Psoas muscle (tissue), 8 donors: ENCODE results near the gene ZNF14. TPM values are rescaled to one million over a fixed set of nuclear protein-coding genes. Genes with fewer than 3 reads are reported as not detected.
"Not testable (repeated sequence)": the region's sequence is repeated elsewhere in the genome, so short reads cannot be mapped to it uniquely, and the experiment has no call there.

ENCODE experiments used
- ATAC-seq, 4 donors: fragments of 200-7000 bp; cut with Tn5 transposase; one replicate each; pipeline ENCODE4 v1.9.1; 2020; ENCODE audit warnings: moderate library complexity in 3 of 4, mild to moderate bottlenecking in 2 of 4
- DNase-seq, 2 donors: peaks; one replicate each; pipeline ENCODE4 v3.0.0-alpha.2; 2020
- H3K27ac ChIP-seq: fragments of 200-600 bp; one replicate; pipeline ENCODE4 v1.8.0; 2022
- H3K27me3 ChIP-seq, 3 donors: fragments of 200-600 bp in 1 of 3; one replicate each; pipeline versions ENCODE4 v1.6.1 to v1.8.0; 2013 to 2022; ENCODE audit warnings: low read length in 2 of 3, mild to moderate bottlenecking in 2 of 3, moderate library complexity in 1 of 3; ENCODE audit not compliant: insufficient read depth in 3 of 3
- H3K36me3 ChIP-seq, 2 donors: fragments of 200-600 bp in 1 of 2; one replicate each; pipeline versions ENCODE4 v1.6.1 to v1.8.0; 2013 to 2022; ENCODE audit warnings: low read depth in 1 of 2, mild to moderate bottlenecking in 1 of 2, moderate library complexity in 1 of 2; ENCODE audit not compliant: insufficient read depth in 1 of 2
- H3K4me1 ChIP-seq: fragments of 200-600 bp; one replicate; pipeline ENCODE4 v1.8.0; 2022
- H3K4me3 ChIP-seq: fragments of 200-600 bp; one replicate; pipeline ENCODE4 v1.8.0; 2022; ENCODE audit warnings: mild to moderate bottlenecking
- H3K9me3 ChIP-seq: fragments of 200-600 bp; one replicate; pipeline ENCODE4 v1.8.0; 2022
- WGBS, 3 donors: extraction: QIAGEN DNeasy Blood & Tissue Kit; methylation state at CpG; one replicate each; pipeline versions ENCODE4 v1.1.6 to v1.1.7; 2013; 5-methylcytosine and 5-hydroxymethylcytosine counted together
- intact Hi-C, 2 donors: fragments of 100-400 bp; cut with DNase I; formaldehyde crosslinking; loops; one replicate each; pipeline versions ENCODE4 v1.11.0 to v1.14.2; 2022
- polyA plus RNA-seq, 3 donors: library from polyadenylated mRNA; stranded (reverse); fragments of 200-250 nt; gene quantifications; one replicate each; pipeline ENCODE4 v1.2.3, GENCODE V29; 2013
- total RNA-seq, 4 donors: library from RNA; stranded (reverse); fragmentation: NEBNext Ultra II Directional in 2 of 4; extraction: Animal tissue kit (Norgen Biotek cat#: 25700) in 2 of 4; gene quantifications; one replicate each; pipeline versions ENCODE4 v1.2.1 to v1.2.4, GENCODE V29; 2021 to 2023
- TF ChIP-seq, protein P1 (sequence below): fragments of 200-600 bp; IDR thresholded peaks from one replicate; pipeline ENCODE4 v1.8.0; 2022; ENCODE audit warnings: antibody characterized with exemption
- donor health status: healthy with polysubstance abuse.
- donor health status: DM: no; HTN: no; CAD: no; lungs with moderate emphysema.
- donor health status: Bipolar disorder and iron deficiency.
- donor health status: healthy.
- donor health status: DM: yes; HTN: yes; CAD: no.
- donor health status: DM: no; HTN: no; CAD: no.
- donor health status: DM: no; HTN: no; CAD: no.
- donor health status: DM: yes; HTN: yes; CAD: no.

The ZNF14 gene
- total and polyA plus RNA-seq, 7 donors: 1.0 to 3.4 (median 1.9) TPM

DNA sequence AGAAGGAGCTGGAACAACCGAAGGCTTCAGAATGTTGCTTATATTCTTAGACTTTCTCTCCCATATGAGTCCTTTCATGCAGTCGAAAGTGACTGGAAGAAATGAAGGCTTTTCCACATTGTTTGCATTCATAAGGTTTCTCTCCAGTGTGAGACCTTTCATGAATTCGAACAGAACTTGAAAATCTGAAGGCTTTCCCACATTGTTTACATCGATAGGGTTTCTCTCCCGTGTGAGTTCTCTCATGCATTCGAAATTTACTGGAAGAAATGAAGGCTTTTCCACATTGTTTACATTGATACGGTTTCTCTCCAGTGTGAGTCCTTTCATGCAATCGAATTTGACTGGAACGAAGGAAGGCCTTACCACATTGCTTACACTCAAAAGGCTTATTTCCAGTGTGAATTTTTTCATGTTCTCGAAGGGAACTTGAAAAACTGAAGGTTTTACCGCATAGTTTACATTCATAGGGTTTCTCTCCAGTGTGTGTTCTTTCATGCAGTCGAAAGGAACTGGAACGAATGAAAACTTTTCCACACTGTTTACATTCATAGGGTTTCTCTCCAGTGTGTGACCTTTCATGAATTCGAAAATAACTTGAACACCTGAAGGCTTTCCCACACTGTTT lies 21.5 kb downstream of the ZNF14 start:
- no peak for ATAC-seq
- intact Hi-C loops: no loop called here
- peaks cover 96% of the 10 kb centered on the region for H3K9me3 ChIP-seq
- TF ChIP-seq, protein P1, sequence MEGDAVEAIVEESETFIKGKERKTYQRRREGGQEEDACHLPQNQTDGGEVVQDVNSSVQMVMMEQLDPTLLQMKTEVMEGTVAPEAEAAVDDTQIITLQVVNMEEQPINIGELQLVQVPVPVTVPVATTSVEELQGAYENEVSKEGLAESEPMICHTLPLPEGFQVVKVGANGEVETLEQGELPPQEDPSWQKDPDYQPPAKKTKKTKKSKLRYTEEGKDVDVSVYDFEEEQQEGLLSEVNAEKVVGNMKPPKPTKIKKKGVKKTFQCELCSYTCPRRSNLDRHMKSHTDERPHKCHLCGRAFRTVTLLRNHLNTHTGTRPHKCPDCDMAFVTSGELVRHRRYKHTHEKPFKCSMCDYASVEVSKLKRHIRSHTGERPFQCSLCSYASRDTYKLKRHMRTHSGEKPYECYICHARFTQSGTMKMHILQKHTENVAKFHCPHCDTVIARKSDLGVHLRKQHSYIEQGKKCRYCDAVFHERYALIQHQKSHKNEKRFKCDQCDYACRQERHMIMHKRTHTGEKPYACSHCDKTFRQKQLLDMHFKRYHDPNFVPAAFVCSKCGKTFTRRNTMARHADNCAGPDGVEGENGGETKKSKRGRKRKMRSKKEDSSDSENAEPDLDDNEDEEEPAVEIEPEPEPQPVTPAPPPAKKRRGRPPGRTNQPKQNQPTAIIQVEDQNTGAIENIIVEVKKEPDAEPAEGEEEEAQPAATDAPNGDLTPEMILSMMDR: no peak
- H3K27me3 ChIP-seq: no peaks in the 10 kb centered on the region
- H3K36me3 ChIP-seq: peaks cover 31 to 35% of the 10 kb centered on the region in 2 donors
- DNase-seq: no peak
- no peak overlapping the region for H3K4me3 ChIP-seq
- no peaks in the 10 kb centered on the region for H3K4me1 ChIP-seq
- WGBS, 3 donors: 98% methylated on average over 14 of the region's 14 CpGs
- H3K27ac ChIP-seq: no peak overlapping the region

DNA sequence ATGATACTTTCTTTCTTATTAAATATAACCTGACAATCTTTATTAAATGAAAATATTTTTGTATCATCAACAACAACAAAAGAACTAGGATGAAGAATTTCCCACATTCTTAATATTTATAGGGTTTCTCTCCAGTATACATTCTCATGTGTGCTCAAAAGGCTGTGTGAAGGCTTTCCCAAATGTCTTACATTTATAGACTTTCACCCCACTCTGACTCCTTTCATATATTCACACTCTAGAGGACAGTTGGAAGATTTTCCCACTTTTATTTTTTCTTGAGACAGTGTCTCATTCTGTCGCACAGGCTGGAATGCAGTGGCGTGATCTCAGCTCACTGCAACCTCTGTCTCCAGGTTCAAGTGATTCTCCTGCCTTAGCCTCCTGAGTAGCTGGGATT lies 22.4 kb downstream of the ZNF14 start:
- Histone ChIP-seq H3K36me3 (peaks cover 31 to 35% of the 10 kb centered on the region in 2 donors), H3K4me3 (no peak overlapping the region), H3K27me3 (no peaks in the 10 kb centered on the region), H3K4me1 (no peaks in the 10 kb centered on the region), H3K27ac (no peak overlapping the region), H3K9me3 (peaks cover 91% of the 10 kb centered on the region)
- TF ChIP-seq, protein P1: no peak
- DNase-seq (no peak), ATAC-seq (no peak)
- intact Hi-C loops: no loop called here
- 92 to 100% (median 98%) methylated on average over 2 of the region's 2 CpGs for WGBS, 3 donors

DNA sequence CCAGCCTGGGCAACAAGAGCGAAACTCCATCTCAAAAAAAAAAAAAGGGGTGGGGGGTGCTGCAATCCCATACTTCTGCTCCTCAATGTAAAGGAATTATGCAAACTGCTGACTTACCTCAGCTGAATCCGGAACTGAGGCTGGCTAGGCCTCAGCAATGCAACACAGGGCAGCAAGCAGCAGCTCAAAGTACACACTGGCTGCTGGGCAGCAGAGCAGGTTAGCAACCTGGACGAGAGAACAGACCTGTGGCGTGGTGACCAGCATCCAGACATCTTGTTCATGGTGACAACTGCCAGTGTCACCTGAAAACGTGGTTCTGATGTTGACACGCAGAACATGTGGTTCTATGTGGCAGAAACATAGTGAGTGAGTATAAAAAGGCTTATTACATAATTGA lies 28.1 kb downstream of the ZNF14 start:
- ATAC-seq (no peak), DNase-seq (no peak)
- TF ChIP-seq, protein P1: no peak
- 84 to 89% (median 87%) methylated on average over 5 to 6 of the region's 6 CpGs for WGBS, 3 donors
- Histone ChIP-seq H3K27ac (no peak overlapping the region), H3K4me1 (no peaks in the 10 kb centered on the region), H3K36me3 (peaks cover 0 to 4% of the 10 kb centered on the region in 2 donors), H3K4me3 (no peak overlapping the region), H3K9me3 (peaks cover 68% of the 10 kb centered on the region), H3K27me3 (no peaks in the 10 kb centered on the region)
- intact Hi-C loops: no loop called here

DNA sequence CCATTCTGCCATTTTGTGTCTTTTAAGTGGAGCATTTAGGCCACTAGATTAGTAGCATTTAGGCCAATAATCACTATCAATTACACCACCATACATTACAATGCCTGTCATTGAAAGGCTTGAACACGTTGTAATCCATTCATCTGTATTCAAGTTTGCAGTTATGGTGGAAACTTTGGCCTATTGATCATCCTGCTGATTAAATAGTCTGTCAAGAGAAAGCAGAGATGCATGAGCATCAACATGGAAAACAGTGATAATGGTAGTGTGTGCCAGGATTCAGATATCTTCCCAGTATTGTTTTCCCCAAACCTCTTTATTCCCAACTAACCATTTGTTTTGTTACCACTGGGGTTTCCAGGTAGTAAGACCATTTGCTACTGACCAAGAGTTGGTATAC lies 32.4 kb downstream of the ZNF14 start:
- ATAC-seq, intact Hi-C loops, H3K36me3 ChIP-seq: not testable (repeated sequence)

DNA sequence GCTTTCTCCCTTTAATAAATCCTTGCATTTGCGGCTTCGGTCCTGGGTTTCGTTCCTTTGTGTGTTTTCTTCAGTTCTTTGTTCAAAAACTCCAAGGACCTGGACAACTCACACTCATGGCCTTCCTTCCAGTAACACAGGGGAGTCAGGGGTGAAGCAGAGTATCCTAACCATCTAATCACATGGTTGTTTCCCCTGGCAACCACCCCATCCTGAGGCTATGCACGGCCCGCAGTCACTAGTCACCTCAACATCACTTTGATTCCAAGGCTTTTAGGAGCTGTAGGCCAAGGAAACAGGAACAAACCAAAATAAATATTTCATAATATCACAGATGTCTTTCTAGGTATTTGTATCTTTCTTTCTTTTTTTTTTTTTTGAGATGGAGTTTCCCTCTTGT lies 35.3 kb downstream of the ZNF14 start:
- Histone ChIP-seq H3K36me3 (no peaks in the 10 kb centered on the region), H3K4me1 (no peaks in the 10 kb centered on the region), H3K4me3 (no peak overlapping the region), H3K27me3 (no peaks in the 10 kb centered on the region), H3K27ac (no peak overlapping the region), H3K9me3 (peaks cover 25% of the 10 kb centered on the region)
- intact Hi-C loops: no loop called here
- no peak for DNase-seq
- 84 to 90% (median 89%) methylated on average over 5 of the region's 5 CpGs for WGBS, 3 donors
- TF ChIP-seq, protein P1: no peak
- no peak for ATAC-seq

More for the DNA sequence above, 32.4 kb downstream of the ZNF14 start:
- not testable (repeated sequence) for H3K4me1 ChIP-seq, DNase-seq, H3K4me3 ChIP-seq, H3K27me3 ChIP-seq, H3K27ac ChIP-seq
- 86 to 94% (median 89%) methylated on average over 1 of the region's 1 CpG for WGBS, 3 donors
- peaks cover 41% of the 10 kb centered on the region for H3K9me3 ChIP-seq
